Measurements from ENCODE around the gene ZEB2.

GRCh38 chr2:144448389-144449027 lies 71.4 kb downstream of the ZEB2 start:
- no peak for TF ChIP-seq CTCF (IDR thresholded peaks at IDR 0.05)
- TF ChIP-seq EP300 (IDR thresholded peaks at IDR 0.05; ENCODE audit: low read depth), result no peak
- no peak for TF ChIP-seq POLR2A (IDR thresholded peaks at IDR 0.05)
- no peak for TF ChIP-seq POLR2AphosphoS5 (IDR thresholded peaks at IDR 0.05)

All from transverse colon (tissue), 4 donors.